GM12878 (cell line): ENCODE measurements around the gene PRDX1. TPM values are rescaled to one million over a fixed set of nuclear protein-coding genes. Genes with fewer than 3 reads are reported as not detected.
A peak's percentile ranks its signal among the peaks of the same experiment; 100 is the strongest.

Experiments
- CREB1 ChIP-seq: IDR thresholded peaks from 2 replicates; pipeline ENCODE4 v1.6.1; 2012; ENCODE audit warnings: low read depth, mild to moderate bottlenecking, inconsistent platforms
- CREM ChIP-seq: IDR thresholded peaks from 2 replicates; pipeline ENCODE4 v1.6.1; 2014; ENCODE audit warnings: antibody characterized with exemption, low read depth
- FOXM1 ChIP-seq: IDR thresholded peaks from 2 replicates; pipeline ENCODE4 v1.6.1; 2012; ENCODE audit warnings: low read depth, mild to moderate bottlenecking, inconsistent platforms, low read length, moderate library complexity
- HDGF ChIP-seq: fragments of 450-650 bp; IDR thresholded peaks from 2 replicates; pipeline ENCODE4 v1.6.1; 2016; ENCODE audit warnings: antibody characterized with exemption
- IRF4 ChIP-seq: IDR thresholded peaks from 2 replicates; pipeline ENCODE4 v1.6.1; 2011; ENCODE audit warnings: low read depth, low read length
- MTA2 ChIP-seq: fragments of 450-650 bp; IDR thresholded peaks from 2 replicates; pipeline ENCODE4 v1.6.1; 2016; ENCODE audit warnings: low read depth, mild to moderate bottlenecking, moderate library complexity
- MTA3 ChIP-seq: IDR thresholded peaks from 2 replicates; pipeline ENCODE4 v1.6.1; 2012; ENCODE audit warnings: low read length, inconsistent platforms, borderline replicate concordance
- NBN ChIP-seq: fragments of 450-650 bp; IDR thresholded peaks from 2 replicates; pipeline ENCODE4 v1.6.1; 2016
- NR2F1 ChIP-seq: fragments of 450-650 bp; conservative IDR thresholded peaks from 2 replicates; pipeline ENCODE4 v1.6.1; 2017; ENCODE audit warnings: mild to moderate bottlenecking
- RELA ChIP-seq: fragments of 450-650 bp; IDR thresholded peaks from 2 replicates; pipeline ENCODE4 v1.8.0; 2014; ENCODE audit warnings: borderline replicate concordance; ENCODE audit not compliant: partially characterized antibody
- RUNX3 ChIP-seq: IDR thresholded peaks from 2 replicates; pipeline ENCODE4 v1.6.1; 2012; ENCODE audit warnings: low read length, inconsistent platforms
- TBL1XR1 ChIP-seq: IDR thresholded peaks from 2 replicates; pipeline ENCODE4 v1.6.1; 2012; ENCODE audit warnings: low read depth, low read length, improper control_type of control experiment
- ZBED1 ChIP-seq: IDR thresholded peaks from 2 replicates; pipeline ENCODE4 v1.6.1; 2016; ENCODE audit warnings: borderline replicate concordance
- ZNF217 ChIP-seq: fragments of 450-650 bp; IDR thresholded peaks from 2 replicates; pipeline ENCODE4 v1.6.1; 2017; ENCODE audit warnings: antibody characterized with exemption, mild to moderate bottlenecking
- ZNF384 ChIP-seq: IDR thresholded peaks from 2 replicates; pipeline ENCODE4 v1.6.1; 2012; ENCODE audit warnings: low read depth, mild to moderate bottlenecking, low read length, improper control_type of control experiment, borderline replicate concordance
- polyA plus RNA-seq, 11 experiments: library from polyadenylated mRNA; depleted of rRNA in 4 of 11; unstranded in 6 of 11; stranded (reverse) in 5 of 11; fragments of >200 nt; fragmentation: Nextera tagmentation in 4 of 11; fragmentation: Illumina TruSeq in 1 of 11; extraction: Ambion mirVana in 4 of 11; extraction: Trizol in 1 of 11; gene quantifications; 1 replicate in 1 of 11; 2 replicates in 10 of 11; pipeline versions ENCODE4 v1.2.1 to v1.2.3, GENCODE V29; 2011 to 2016; ENCODE audit warnings: inconsistent platforms in 2 of 11, missing spikeins in 2 of 11, low read depth in 1 of 11
- total RNA-seq, 4 experiments: library from RNA; depleted of rRNA in 3 of 4; stranded (reverse); fragments of >200 nt in 3 of 4; fragmentation: Illumina TruSeq in 1 of 4; extraction: Trizol in 1 of 4; gene quantifications; 2 replicates each; pipeline versions ENCODE4 v1.2.1 to v1.2.3, GENCODE V29; 2013 to 2021
- TF ChIP-seq, protein P1 (sequence below): fragments of 450-650 bp; IDR thresholded peaks from 2 replicates; pipeline ENCODE4 v1.6.1; 2017; ENCODE audit warnings: mild to moderate bottlenecking, low read depth, inconsistent platforms; ENCODE audit not compliant: poor library complexity, severe bottlenecking
- TF ChIP-seq, protein P2 (sequence below): IDR thresholded peaks from 2 replicates; pipeline ENCODE4 v1.6.1; 2012; ENCODE audit warnings: low read length, inconsistent platforms

Gene PRDX1
- total and polyA plus RNA-seq, 10 of the 15 experiments (the other 5 are each of a cell fraction or from before 2014, with no cell fraction given) = 659 to 1,775 (median 811) TPM

DNA sequence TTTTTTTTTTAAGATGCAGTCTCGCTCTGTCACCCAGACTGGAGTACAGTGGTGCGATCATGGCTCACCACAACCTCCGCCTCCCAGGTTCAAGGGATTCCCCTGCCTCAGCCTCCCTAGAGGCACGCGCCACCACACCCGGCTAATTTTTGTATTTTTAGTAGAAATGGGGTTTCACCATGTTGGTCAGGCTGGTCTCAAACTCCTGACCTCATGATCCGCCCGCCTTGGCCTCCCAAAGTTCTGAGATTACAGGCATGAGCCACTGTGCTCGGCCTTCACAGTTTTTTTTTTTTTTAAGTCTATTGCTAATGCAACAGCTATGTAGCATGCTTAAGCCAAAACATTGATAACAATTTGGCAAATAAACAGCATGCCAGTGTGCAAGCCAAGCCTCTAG is 54.3 kb downstream of the PRDX1 start (continued):
- TF ChIP-seq CREM (peak; percentile 56; the same call in 1 of the 2 replicates), ZNF384 (peak; percentile 77), ZBED1 (0 out of 2 replicates have a peak, but pooled peaks have one; percentile 27), FOXM1 (peak; percentile 59; the same call in 1 of the 2 replicates), TBL1XR1 (0 out of 2 replicates have a peak, but pooled peaks have one; percentile 39), MTA2 (peak; percentile 88), NR2F1 (peak; percentile 87), CREB1 (0 out of 2 replicates have a peak, but pooled peaks have one; percentile 18), HDGF (0 out of 2 replicates have a peak, but pooled peaks have one; percentile 44), IRF4 (0 out of 2 replicates have a peak, but pooled peaks have one; percentile 25), ZNF217 (peak; percentile 67; the same call in 1 of the 2 replicates), NBN (peak; percentile 76; the same call in 1 of the 2 replicates), MTA3 (0 out of 2 replicates have a peak, but pooled peaks have one; percentile 44), RELA (peak; percentile 55), RUNX3 (peak; percentile 93)
- TF ChIP-seq, protein P1, sequence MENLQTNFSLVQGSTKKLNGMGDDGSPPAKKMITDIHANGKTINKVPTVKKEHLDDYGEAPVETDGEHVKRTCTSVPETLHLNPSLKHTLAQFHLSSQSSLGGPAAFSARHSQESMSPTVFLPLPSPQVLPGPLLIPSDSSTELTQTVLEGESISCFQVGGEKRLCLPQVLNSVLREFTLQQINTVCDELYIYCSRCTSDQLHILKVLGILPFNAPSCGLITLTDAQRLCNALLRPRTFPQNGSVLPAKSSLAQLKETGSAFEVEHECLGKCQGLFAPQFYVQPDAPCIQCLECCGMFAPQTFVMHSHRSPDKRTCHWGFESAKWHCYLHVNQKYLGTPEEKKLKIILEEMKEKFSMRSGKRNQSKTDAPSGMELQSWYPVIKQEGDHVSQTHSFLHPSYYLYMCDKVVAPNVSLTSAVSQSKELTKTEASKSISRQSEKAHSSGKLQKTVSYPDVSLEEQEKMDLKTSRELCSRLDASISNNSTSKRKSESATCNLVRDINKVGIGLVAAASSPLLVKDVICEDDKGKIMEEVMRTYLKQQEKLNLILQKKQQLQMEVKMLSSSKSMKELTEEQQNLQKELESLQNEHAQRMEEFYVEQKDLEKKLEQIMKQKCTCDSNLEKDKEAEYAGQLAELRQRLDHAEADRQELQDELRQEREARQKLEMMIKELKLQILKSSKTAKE = peak; percentile 85
- TF ChIP-seq, protein P2, sequence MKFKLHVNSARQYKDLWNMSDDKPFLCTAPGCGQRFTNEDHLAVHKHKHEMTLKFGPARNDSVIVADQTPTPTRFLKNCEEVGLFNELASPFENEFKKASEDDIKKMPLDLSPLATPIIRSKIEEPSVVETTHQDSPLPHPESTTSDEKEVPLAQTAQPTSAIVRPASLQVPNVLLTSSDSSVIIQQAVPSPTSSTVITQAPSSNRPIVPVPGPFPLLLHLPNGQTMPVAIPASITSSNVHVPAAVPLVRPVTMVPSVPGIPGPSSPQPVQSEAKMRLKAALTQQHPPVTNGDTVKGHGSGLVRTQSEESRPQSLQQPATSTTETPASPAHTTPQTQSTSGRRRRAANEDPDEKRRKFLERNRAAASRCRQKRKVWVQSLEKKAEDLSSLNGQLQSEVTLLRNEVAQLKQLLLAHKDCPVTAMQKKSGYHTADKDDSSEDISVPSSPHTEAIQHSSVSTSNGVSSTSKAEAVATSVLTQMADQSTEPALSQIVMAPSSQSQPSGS = peak; percentile 74
